Heart left ventricle (tissue), 13 donors: ENCODE measurements around the gene EOMES.

Source experiments
- CTCF ChIP-seq, 12 donors: fragments of 200-600 bp; sonication (generic) in 4 of 12; IDR thresholded peaks; one replicate each; pipeline versions ENCODE4 v1.5.0 to v1.8.0; 2018 to 2022; ENCODE audit warnings: antibody characterized with exemption in 12 of 12, mild to moderate bottlenecking in 5 of 12
- POLR2A ChIP-seq, 2 donors: fragments of 450-650 bp; IDR thresholded peaks; one replicate each; pipeline ENCODE4 v1.6.1; 2017; ENCODE audit warnings: antibody characterized with exemption in 2 of 2, mild to moderate bottlenecking in 2 of 2, moderate library complexity in 2 of 2
- donor health status: ischemic (EF 13 %, LVEDD 7.1; RV severe dilation, severe dysfunction).
- donor health status: DM: no; HTN: yes; CAD: no.
- donor health status: DM: no; HTN: no; CAD: no.
- donor health status: ischemic (EF 25% LVEDD 6.9; RV normal size, moderate dysfunction).
- donor health status: ischemic (EF 25% LVEDD 5.7; RV mildly dilated, moderate dysfunction).
- donor health status: ischemic (EF 35%, LVEDD 5.7; RV mildly dilated, moderate dysfunction).
- donor health status: nonischemic (EF 11% LVEDD 7.7; RV severe dilation, severe dysfunction).
- donor health status: DM: yes; HTN: yes; CAD: no.
- donor health status: PGD.
- donor health status: ischemic (EF 29% LVEDD 5.4; RV normal size, mild dysfunction).
- donor health status: nonischemic (EF 23%, LVEDD 6.1; RV moderate dilation, normal function).

- TF ChIP-seq CTCF (IDR thresholded peaks at IDR 0.05) (no peak), POLR2A (IDR thresholded peaks at IDR 0.05) (no peak)
Measured at GRCh38 chr3:27723456-27723814, 1.3 kb upstream of the EOMES start.
